OCI-LY7 (cell line): Measurements from ENCODE around the gene ABR. TPM values are rescaled to one million over a fixed set of nuclear protein-coding genes. Genes with fewer than 3 reads are reported as not detected.
A peak's percentile ranks its signal among the peaks of the same experiment; 100 is the strongest.

Experiments used
- BruUV-seq: library from RNA; stranded (reverse); fragments of 400-500 nt; replicated peaks from 2 replicates; lab custom pipeline; 2021; lab: Mats Ljungman, UMichigan
- CTCF ChIA-PET: fragments of 300-600 bp; sonication (Branson Sonifier 250); formaldehyde crosslinking; loops from one replicate; lab custom pipeline; 2022; ENCODE audit warnings: antibody characterized with exemption; ENCODE audit not compliant: unreplicated experiment; lab: Charles Lee
- POLR2A ChIA-PET: fragments of 300-600 bp; sonication (Branson Sonifier 250); formaldehyde crosslinking; loops from one replicate; lab custom pipeline; 2022; ENCODE audit warnings: antibody characterized with exemption; lab: Charles Lee
- DNase-seq: peaks from one replicate; pipeline ENCODE4 v3.0.0-alpha.2; 2015; ENCODE audit warnings: low spot score
- H2AFZ ChIP-seq: fragments of 200-600 bp; sonication (generic), shearing (Covaris generic); 2 replicates; pipeline ENCODE4 v1.6.1; 2014; ENCODE audit warnings: mild to moderate bottlenecking, antibody characterized with exemption, low read length, moderate library complexity
- H3K27ac ChIP-seq: fragments of 200-600 bp; sonication (generic); 2 replicates; pipeline ENCODE4 v1.5.1; 2014; ENCODE audit warnings: mixed run types, low read depth, mild to moderate bottlenecking, moderate library complexity, low read length, inconsistent platforms; ENCODE audit not compliant: poor library complexity, severe bottlenecking
- H3K36me3 ChIP-seq: fragments of 200-600 bp; sonication (generic); 2 replicates; pipeline ENCODE4 v1.6.1; 2014; ENCODE audit warnings: mild to moderate bottlenecking, antibody characterized with exemption, low read length, moderate library complexity, mixed read lengths; ENCODE audit not compliant: insufficient read depth
- H3K4me1 ChIP-seq: fragments of 200-600 bp; sonication (generic); 2 replicates; pipeline ENCODE4 v1.5.1; 2014; ENCODE audit warnings: mild to moderate bottlenecking, low read length; ENCODE audit not compliant: insufficient read depth, poor library complexity, severe bottlenecking
- H3K4me2 ChIP-seq: fragments of 200-600 bp; sonication (generic); 2 replicates; pipeline ENCODE4 v1.6.1; 2014; ENCODE audit warnings: mild to moderate bottlenecking, low read length
- H3K4me3 ChIP-seq: fragments of 200-600 bp; sonication (generic); 2 replicates; pipeline ENCODE4 v1.5.1; 2014; ENCODE audit warnings: mild to moderate bottlenecking, low read depth, low read length; ENCODE audit not compliant: poor library complexity, severe bottlenecking
- H3K79me2 ChIP-seq: fragments of 200-600 bp; sonication (generic); 2 replicates; pipeline ENCODE4 v1.6.1; 2016; ENCODE audit warnings: low read depth, mild to moderate bottlenecking, low read length, moderate library complexity, mixed read lengths; ENCODE audit not compliant: insufficient read depth
- H3K9me2 ChIP-seq: fragments of 200-600 bp; sonication (generic); 2 replicates; pipeline ENCODE4 v1.6.1; 2016; ENCODE audit warnings: mild to moderate bottlenecking, low read length, mixed read lengths; ENCODE audit not compliant: insufficient read depth
- H3K9me3 ChIP-seq: fragments of 200-600 bp; sonication (generic); 2 replicates; pipeline ENCODE4 v1.6.1; 2014; ENCODE audit warnings: mild to moderate bottlenecking, mixed run types, low read length, mixed read lengths
- H4K20me1 ChIP-seq: fragments of 200-600 bp; sonication (generic); 2 replicates; pipeline ENCODE4 v1.6.1; 2014; ENCODE audit warnings: mild to moderate bottlenecking, antibody characterized with exemption, low read length, moderate library complexity, mixed read lengths; ENCODE audit not compliant: insufficient read depth
- EZH2phosphoT487 ChIP-seq: fragments of 200-600 bp; sonication (generic); IDR thresholded peaks from 2 replicates; pipeline ENCODE4 v1.6.1; 2018; ENCODE audit warnings: low read depth, borderline replicate concordance, mild to moderate bottlenecking, mixed run types, antibody characterized with exemption, low read length, moderate library complexity, mixed read lengths
- intact Hi-C: fragments of 100-400 bp; cut with micrococcal nuclease; formaldehyde crosslinking; loops from one replicate; pipeline ENCODE4 v1.10.0; 2022; ENCODE audit not compliant: unreplicated experiment
- total RNA-seq, 2 experiments: library from RNA; depleted of rRNA in 1 of 2; stranded (reverse); fragments of >200 nt in 1 of 2; shearing (Covaris generic) in 1 of 2; gene quantifications; 2 replicates each; pipeline ENCODE4 v1.2.3, GENCODE V29; 2014 to 2022
- TF ChIP-seq, protein P1 (sequence below): fragments of 200-600 bp; sonication (generic); conservative IDR thresholded peaks from 2 replicates; pipeline ENCODE4 v1.5.1; 2014; ENCODE audit warnings: mild to moderate bottlenecking, antibody characterized with exemption, low read length, moderate library complexity, mixed read lengths

ABR gene
- total RNA-seq, 2 experiments from 2014 or later: 164 to 181 TPM

DNA sequence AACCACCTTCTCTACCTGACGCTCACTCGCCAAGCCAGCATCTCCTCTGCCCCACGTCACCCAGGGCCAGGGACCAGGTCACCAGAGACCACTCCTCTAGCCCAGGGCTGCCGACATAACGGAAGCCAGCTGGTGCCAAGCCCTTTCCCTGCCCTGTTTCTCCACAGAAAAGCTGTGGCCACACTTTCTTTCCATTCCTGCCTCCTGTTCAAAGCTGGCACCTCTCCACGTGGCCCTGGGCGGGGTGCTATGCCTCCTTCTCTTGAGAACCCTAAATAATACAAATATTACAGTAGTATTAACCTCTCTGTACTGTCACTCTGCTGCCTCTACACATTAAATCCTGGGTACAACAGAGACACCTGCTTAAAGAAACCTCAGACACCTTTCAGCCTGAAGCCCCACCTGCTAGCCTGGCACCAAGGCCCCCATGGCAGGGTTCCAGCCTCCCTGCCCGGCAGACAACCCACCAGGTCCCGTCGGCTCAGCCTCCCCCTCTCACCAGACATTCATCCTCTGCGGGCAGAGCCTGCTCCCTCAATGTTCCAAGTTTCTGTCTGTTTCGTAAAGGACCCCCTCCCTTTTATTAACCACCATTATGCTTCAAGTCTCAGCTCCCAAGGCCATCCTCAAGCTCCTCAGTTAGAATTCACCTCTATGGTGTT, 120.5 kb downstream of the ABR start:
- no peak for TF ChIP-seq EZH2phosphoT487
- TF ChIP-seq, protein P1, sequence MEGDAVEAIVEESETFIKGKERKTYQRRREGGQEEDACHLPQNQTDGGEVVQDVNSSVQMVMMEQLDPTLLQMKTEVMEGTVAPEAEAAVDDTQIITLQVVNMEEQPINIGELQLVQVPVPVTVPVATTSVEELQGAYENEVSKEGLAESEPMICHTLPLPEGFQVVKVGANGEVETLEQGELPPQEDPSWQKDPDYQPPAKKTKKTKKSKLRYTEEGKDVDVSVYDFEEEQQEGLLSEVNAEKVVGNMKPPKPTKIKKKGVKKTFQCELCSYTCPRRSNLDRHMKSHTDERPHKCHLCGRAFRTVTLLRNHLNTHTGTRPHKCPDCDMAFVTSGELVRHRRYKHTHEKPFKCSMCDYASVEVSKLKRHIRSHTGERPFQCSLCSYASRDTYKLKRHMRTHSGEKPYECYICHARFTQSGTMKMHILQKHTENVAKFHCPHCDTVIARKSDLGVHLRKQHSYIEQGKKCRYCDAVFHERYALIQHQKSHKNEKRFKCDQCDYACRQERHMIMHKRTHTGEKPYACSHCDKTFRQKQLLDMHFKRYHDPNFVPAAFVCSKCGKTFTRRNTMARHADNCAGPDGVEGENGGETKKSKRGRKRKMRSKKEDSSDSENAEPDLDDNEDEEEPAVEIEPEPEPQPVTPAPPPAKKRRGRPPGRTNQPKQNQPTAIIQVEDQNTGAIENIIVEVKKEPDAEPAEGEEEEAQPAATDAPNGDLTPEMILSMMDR: no peak
- intact Hi-C loops: loop anchor here (5.0 kb wide), 1 partner anchor 273 kb away; no protein-coding TSS in a partner anchor
- BruUV-seq: no TSS peak
- Histone ChIP-seq H3K9me2 (no peaks in the 10 kb centered on the region), H3K4me2 (no peak overlapping the region), H3K9me3 (no peaks in the 10 kb centered on the region), H3K27ac (no peak overlapping the region), H3K79me2 (no peaks in the 10 kb centered on the region), H3K4me1 (no peaks in the 10 kb centered on the region), H3K4me3 (no peak overlapping the region), H4K20me1 (no peaks in the 10 kb centered on the region), H2AFZ (no peak overlapping the region), H3K36me3 (peaks cover 61% of the 10 kb centered on the region)
- ChIA-PET CTCF (no interaction called here), POLR2A (no interaction called here)
- no peak for DNase-seq

DNA sequence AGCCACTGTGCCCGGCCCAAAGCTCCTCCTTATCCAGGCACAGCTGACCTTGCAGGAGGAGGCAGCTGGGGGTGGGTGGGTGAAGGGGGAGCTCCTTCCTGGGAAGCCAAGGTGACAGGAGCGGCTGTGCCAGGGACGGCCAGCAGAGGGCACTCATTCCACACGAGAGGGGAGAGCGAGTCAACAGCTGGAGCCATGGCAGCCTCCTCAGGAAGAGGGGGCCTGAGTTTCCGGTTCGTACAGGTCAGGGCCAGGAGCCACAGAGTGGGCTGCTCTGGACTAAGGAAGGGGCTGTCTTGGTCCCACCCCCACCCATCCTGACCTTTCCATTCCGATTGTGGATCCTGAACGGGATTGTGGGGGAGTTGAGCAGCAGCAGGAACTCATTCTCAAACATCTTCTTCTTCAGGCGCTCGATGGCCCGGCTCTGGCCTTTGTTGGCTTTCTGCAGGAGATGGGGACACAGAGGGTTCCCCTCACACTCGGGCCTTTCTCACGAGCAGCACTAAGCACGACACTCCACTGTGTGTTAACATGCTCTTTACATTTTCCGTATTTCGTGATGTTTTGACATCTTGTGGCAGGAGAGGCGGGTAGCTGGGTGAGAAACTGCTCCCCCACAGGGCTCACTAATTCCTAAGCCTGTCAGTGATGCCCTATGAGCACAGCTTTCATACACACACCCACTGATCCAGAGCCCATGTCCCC, 121.2 kb downstream of the ABR start:
- ChIA-PET POLR2A (interaction anchor here (0.6 kb wide), 1 partner anchor 130 kb away, joined by 4 read pairs; no protein-coding TSS in a partner anchor), CTCF (interaction anchor here (0.6 to 1.1 kb wide), 2 partner anchors 69 to 87 kb away, joined by 5 read pairs; no protein-coding TSS in a partner anchor)

More for the DNA sequence above, 121.2 kb downstream of the ABR start:
- H3K9me3 ChIP-seq: no peaks in the 10 kb centered on the region
- H3K4me3 ChIP-seq: no peak overlapping the region
- no peaks in the 10 kb centered on the region for H3K9me2 ChIP-seq
- no peak overlapping the region for H3K27ac ChIP-seq
- no peak overlapping the region for H2AFZ ChIP-seq
- no peaks in the 10 kb centered on the region for H3K79me2 ChIP-seq
- H3K4me2 ChIP-seq: no peak overlapping the region
- DNase-seq: peak; percentile 32
- no TSS peak for BruUV-seq
- H4K20me1 ChIP-seq: no peaks in the 10 kb centered on the region
- H3K36me3 ChIP-seq: peaks cover 68% of the 10 kb centered on the region
- intact Hi-C loops: loop anchor here (5.0 kb wide), 1 partner anchor 274 kb away; no protein-coding TSS in a partner anchor
- TF ChIP-seq EZH2phosphoT487: no peak
- TF ChIP-seq, protein P1: peak; percentile 64
- H3K4me1 ChIP-seq: no peaks in the 10 kb centered on the region
